GM23248 (cell line): Measurements from ENCODE around the gene PRDM16. TPM values are rescaled to one million over a fixed set of nuclear protein-coding genes. Genes with fewer than 3 reads are reported as not detected.

Experiments
- DNase-seq: peaks from one replicate; pipeline ENCODE4 v3.0.0-alpha.2; 2015
- H2AFZ ChIP-seq: fragments of 200-600 bp; sonication (generic); 2 replicates; pipeline ENCODE4 v1.6.1; 2016; ENCODE audit warnings: antibody characterized with exemption
- H3F3A ChIP-seq: fragments of 200-600 bp; sonication (generic); 2 replicates; pipeline ENCODE4 v1.6.1; 2016; ENCODE audit warnings: mild to moderate bottlenecking, antibody characterized with exemption, mixed run types; ENCODE audit not compliant: insufficient read depth
- H3K27ac ChIP-seq: fragments of 200-600 bp; sonication (generic); 2 replicates; pipeline ENCODE4 v1.5.1; 2016; ENCODE audit warnings: mild to moderate bottlenecking
- H3K27me3 ChIP-seq: fragments of 200-600 bp; sonication (generic); replicated peaks from 2 replicates; pipeline ENCODE4 v1.6.1; 2016; ENCODE audit warnings: mild to moderate bottlenecking; ENCODE audit not compliant: insufficient read depth
- H3K36me3 ChIP-seq: fragments of 200-600 bp; sonication (generic); 2 replicates; pipeline ENCODE4 v1.6.1; 2016; ENCODE audit warnings: low read depth, mild to moderate bottlenecking
- H3K4me1 ChIP-seq: fragments of 200-600 bp; sonication (generic); 2 replicates; pipeline ENCODE4 v1.6.1; 2016; ENCODE audit warnings: mild to moderate bottlenecking; ENCODE audit not compliant: insufficient read depth
- H3K4me2 ChIP-seq: fragments of 200-600 bp; sonication (generic); one replicate; pipeline ENCODE4 v1.6.1; 2016; ENCODE audit warnings: mild to moderate bottlenecking; ENCODE audit not compliant: unreplicated experiment
- H3K4me3 ChIP-seq: fragments of 200-600 bp; sonication (generic); 2 replicates; pipeline ENCODE4 v1.5.1; 2016; ENCODE audit warnings: mild to moderate bottlenecking
- H3K79me2 ChIP-seq: fragments of 200-600 bp; sonication (generic); 2 replicates; pipeline ENCODE4 v1.6.1; 2016; ENCODE audit warnings: mild to moderate bottlenecking; ENCODE audit not compliant: insufficient read depth
- H3K9ac ChIP-seq: fragments of 200-600 bp; sonication (generic); 2 replicates; pipeline ENCODE4 v1.6.1; 2016; ENCODE audit warnings: mild to moderate bottlenecking
- H3K9me2 ChIP-seq: fragments of 200-600 bp; sonication (generic); 2 replicates; pipeline ENCODE4 v1.6.1; 2016; ENCODE audit warnings: mixed run types, mild to moderate bottlenecking, moderate library complexity; ENCODE audit not compliant: insufficient read depth
- H3K9me3 ChIP-seq: fragments of 200-600 bp; sonication (generic); one replicate; pipeline ENCODE4 v1.6.1; 2017; ENCODE audit warnings: low read depth
- H4K20me1 ChIP-seq: fragments of 200-600 bp; sonication (generic); 2 replicates; pipeline ENCODE4 v1.6.0; 2016; ENCODE audit not compliant: insufficient read depth
- EZH2 ChIP-seq: fragments of 200-600 bp; sonication (generic); IDR thresholded peaks from 2 replicates; pipeline ENCODE4 v1.6.1; 2018; ENCODE audit warnings: antibody characterized with exemption, mild to moderate bottlenecking; ENCODE audit not compliant: insufficient read depth, poor library complexity, severe bottlenecking
- EZH2phosphoT487 ChIP-seq: fragments of 200-600 bp; sonication (generic); IDR thresholded peaks from 2 replicates; pipeline ENCODE4 v1.6.1; 2018; ENCODE audit warnings: antibody characterized with exemption, moderate library complexity, mild to moderate bottlenecking, low read depth; ENCODE audit not compliant: insufficient read depth
- WGBS, 2 experiments: methylation state at CpG; one replicate each; pipeline ENCODE4 v1.1.6; 2015 to 2017; ENCODE audit warnings: low lambda C conversion rate in 2 of 2, low coverage in 1 of 2; ENCODE audit errors: missing lambda C conversion rate in 2 of 2; 5-methylcytosine and 5-hydroxymethylcytosine counted together
- in situ Hi-C: fragments of 300-500 bp; cut with MboI; formaldehyde crosslinking; loops from 2 replicates; pipeline ENCODE4 v1.15.0; 2020
- polyA plus RNA-seq: library from polyadenylated mRNA; unstranded; fragments of >200 nt; fragmentation: Nextera tagmentation; extraction: Ambion mirVana; gene quantifications from 2 replicates; pipeline ENCODE4 v1.2.1, GENCODE V29; 2016
- total RNA-seq: library from RNA; depleted of rRNA; stranded (reverse); fragments of >200 nt; shearing (Covaris generic); gene quantifications from 2 replicates; pipeline ENCODE4 v1.2.3, GENCODE V29; 2014

PRDM16 gene
- total and polyA plus RNA-seq, 2 experiments from 2014 or later: 0.18 TPM; not detected in 1

GRCh38 chr1:3474016-3474415 lies 405.0 kb downstream of the PRDM16 start:
- H3K36me3 ChIP-seq: no peaks in the 10 kb centered on the region
- H3K4me1 ChIP-seq: peaks cover 9% of the 10 kb centered on the region
- DNase-seq: no peak
- no peak overlapping the region for H3K9ac ChIP-seq
- 12 to 21% methylated on average over 8 of the region's 8 CpGs for WGBS, 2 experiments
- no peak overlapping the region for H3K4me2 ChIP-seq
- H3K9me3 ChIP-seq: no peaks in the 10 kb centered on the region
- in situ Hi-C loops: no loop called here
- no peak overlapping the region for H3K4me3 ChIP-seq
- no peaks in the 10 kb centered on the region for H3K79me2 ChIP-seq
- no peak overlapping the region for H3K27ac ChIP-seq
- H2AFZ ChIP-seq: no peak overlapping the region
- H4K20me1 ChIP-seq: no peaks in the 10 kb centered on the region
- no peaks in the 10 kb centered on the region for H3K27me3 ChIP-seq
- no peaks in the 10 kb centered on the region for H3K9me2 ChIP-seq
- H3F3A ChIP-seq: no peaks in the 10 kb centered on the region; the same call in 1 of the 2 replicates
- TF ChIP-seq EZH2 (no peak), EZH2phosphoT487 (no peak)

- no peaks in the 10 kb centered on the region for H4K20me1 ChIP-seq
- no peaks in the 10 kb centered on the region for H3K9me3 ChIP-seq
- no peaks in the 10 kb centered on the region; the same call in 1 of the 2 replicates for H3F3A ChIP-seq
- H3K4me1 ChIP-seq: peaks cover 9% of the 10 kb centered on the region
- no peak overlapping the region for H2AFZ ChIP-seq
- no peaks in the 10 kb centered on the region for H3K9me2 ChIP-seq
- no peak overlapping the region for H3K4me3 ChIP-seq
- no peak for DNase-seq
- H3K27ac ChIP-seq: no peak overlapping the region
- no peaks in the 10 kb centered on the region for H3K27me3 ChIP-seq
- no peak overlapping the region for H3K4me2 ChIP-seq
- in situ Hi-C loops: no loop called here
- TF ChIP-seq EZH2phosphoT487 (no peak), EZH2 (no peak)
- no peaks in the 10 kb centered on the region for H3K36me3 ChIP-seq
- WGBS, 2 experiments: 32 to 47% methylated on average over 9 to 10 of the region's 10 CpGs
- no peaks in the 10 kb centered on the region for H3K79me2 ChIP-seq
- no peak overlapping the region for H3K9ac ChIP-seq
Measured at GRCh38 chr1:3474421-3474820, 405.4 kb downstream of the PRDM16 start.

- no peaks in the 10 kb centered on the region; the same call in 1 of the 2 replicates for H3F3A ChIP-seq
- no peak overlapping the region for H3K4me3 ChIP-seq
- TF ChIP-seq EZH2phosphoT487 (no peak), EZH2 (no peak)
- no peak overlapping the region for H2AFZ ChIP-seq
- no peak overlapping the region for H3K9ac ChIP-seq
- H3K4me2 ChIP-seq: no peak overlapping the region
- no peaks in the 10 kb centered on the region for H3K9me3 ChIP-seq
- H3K79me2 ChIP-seq: no peaks in the 10 kb centered on the region
- in situ Hi-C loops: no loop called here
- H3K27ac ChIP-seq: no peak overlapping the region
- WGBS, 2 experiments: 53 to 64% methylated on average over 9 to 12 of the region's 14 CpGs
- DNase-seq: no peak
- no peaks in the 10 kb centered on the region for H3K9me2 ChIP-seq
- no peaks in the 10 kb centered on the region for H3K36me3 ChIP-seq
- H4K20me1 ChIP-seq: no peaks in the 10 kb centered on the region
- peaks cover 9% of the 10 kb centered on the region for H3K4me1 ChIP-seq
- peaks cover 14% of the 10 kb centered on the region; the same call in 1 of the 2 replicates for H3K27me3 ChIP-seq
Measured at GRCh38 chr1:3475839-3476573, 407.0 kb downstream of the PRDM16 start.

- no peak for TF ChIP-seq EZH2phosphoT487
- no peak for TF ChIP-seq EZH2
- no peaks in the 10 kb centered on the region for H4K20me1 ChIP-seq
- no peaks in the 10 kb centered on the region for H3K9me3 ChIP-seq
- 49 to 65% methylated on average over 11 to 16 of the region's 16 CpGs for WGBS, 2 experiments
- H3K4me2 ChIP-seq: no peak overlapping the region
- no peak for DNase-seq
- H3F3A ChIP-seq: no peaks in the 10 kb centered on the region; the same call in 1 of the 2 replicates
- no peak overlapping the region for H3K27ac ChIP-seq
- H3K4me1 ChIP-seq: peaks cover 9% of the 10 kb centered on the region
- no peak overlapping the region for H3K4me3 ChIP-seq
- no peaks in the 10 kb centered on the region for H3K36me3 ChIP-seq
- H3K79me2 ChIP-seq: no peaks in the 10 kb centered on the region
- in situ Hi-C loops: no loop called here
- H3K27me3 ChIP-seq: peaks cover 14% of the 10 kb centered on the region; the same call in 1 of the 2 replicates
- H3K9ac ChIP-seq: no peak overlapping the region
- H3K9me2 ChIP-seq: no peaks in the 10 kb centered on the region
- no peak overlapping the region for H2AFZ ChIP-seq
Measured at GRCh38 chr1:3476666-3477065, 407.7 kb downstream of the PRDM16 start.
